Smooth muscle cell (in vitro differentiated cells): ENCODE results near the gene RNF145. TPM values are rescaled to one million over a fixed set of nuclear protein-coding genes. Genes with fewer than 3 reads are reported as not detected.
A peak's percentile ranks its signal among the peaks of the same experiment; 100 is the strongest.

Experiments used
- DNase-seq: peaks from one replicate; lab custom pipeline; 2025; ENCODE audit not compliant: unreplicated experiment; lab: John Stamatoyannopoulos, UW
- H2AFZ ChIP-seq: fragments of 200-600 bp; sonication (generic); 2 replicates; pipeline ENCODE4 v1.6.0; 2016; ENCODE audit warnings: antibody characterized with exemption, low read depth, mild to moderate bottlenecking
- H3F3A ChIP-seq: fragments of 200-600 bp; sonication (generic); 2 replicates; pipeline ENCODE4 v1.6.0; 2017; ENCODE audit warnings: antibody characterized with exemption, low read depth
- H3K27ac ChIP-seq: fragments of 200-600 bp; sonication (generic); 2 replicates; pipeline ENCODE4 v1.5.1; 2016; ENCODE audit warnings: low read depth, mild to moderate bottlenecking
- H3K27me3 ChIP-seq: fragments of 200-600 bp; sonication (generic); 2 replicates; pipeline ENCODE4 v1.6.1; 2016; ENCODE audit warnings: low read depth, mild to moderate bottlenecking
- H3K36me3 ChIP-seq: fragments of 200-600 bp; sonication (generic); 2 replicates; pipeline ENCODE4 v1.5.1; 2016; ENCODE audit warnings: low read depth
- H3K4me1 ChIP-seq: fragments of 200-600 bp; sonication (generic); 2 replicates; pipeline ENCODE4 v1.5.1; 2016; ENCODE audit warnings: low read depth
- H3K4me2 ChIP-seq: fragments of 200-600 bp; sonication (generic); 2 replicates; pipeline ENCODE4 v1.6.0; 2016; ENCODE audit warnings: mild to moderate bottlenecking
- H3K4me3 ChIP-seq: fragments of 200-600 bp; sonication (generic); 2 replicates; pipeline ENCODE4 v1.5.1; 2016; ENCODE audit warnings: mild to moderate bottlenecking
- H3K79me2 ChIP-seq: fragments of 200-600 bp; sonication (generic); 2 replicates; pipeline ENCODE4 v1.6.0; 2016; ENCODE audit warnings: low read depth, mild to moderate bottlenecking
- H3K9ac ChIP-seq: fragments of 200-600 bp; sonication (generic); 2 replicates; pipeline ENCODE4 v1.6.0; 2016; ENCODE audit warnings: low read depth
- H3K9me3 ChIP-seq: fragments of 200-600 bp; sonication (generic); replicated peaks from 2 replicates; pipeline ENCODE4 v1.5.1; 2016; ENCODE audit warnings: low read depth
- H4K20me1 ChIP-seq: fragments of 200-600 bp; sonication (generic); 2 replicates; pipeline ENCODE4 v1.6.0; 2016; ENCODE audit warnings: low read depth
- CTCF ChIP-seq: fragments of 200-600 bp; sonication (generic); IDR thresholded peaks from 2 replicates; pipeline ENCODE4 v1.5.1; 2017; ENCODE audit warnings: borderline replicate concordance, mild to moderate bottlenecking, antibody characterized with exemption; ENCODE audit not compliant: insufficient read depth, poor library complexity, severe bottlenecking
- WGBS: methylation state at CpG from one replicate; pipeline ENCODE4 v1.1.7; 2016; ENCODE audit warnings: low lambda C conversion rate; 5-methylcytosine and 5-hydroxymethylcytosine counted together
- polyA plus RNA-seq: library from polyadenylated mRNA; unstranded; fragments of >200 nt; fragmentation: Nextera tagmentation; extraction: Ambion mirVana; gene quantifications from 2 replicates; pipeline ENCODE4 v1.2.1, GENCODE V29; 2016
- total RNA-seq: library from RNA; depleted of rRNA; stranded (reverse); fragments of >200 nt; gene quantifications from 2 replicates; pipeline ENCODE4 v1.2.3, GENCODE V29; 2014

RNF145 gene
- total and polyA plus RNA-seq, 2 experiments from 2014 or later: 24.3 to 74.3 TPM

GRCh38 chr5:159170021-159170420 is 39.3 kb downstream of the RNF145 start:
- peaks cover 17% of the 10 kb centered on the region for H3K36me3 ChIP-seq

GRCh38 chr5:159166416-159166815 is 42.9 kb downstream of the RNF145 start:
- Histone ChIP-seq H3K4me1 (peaks cover 13% of the 10 kb centered on the region), H3F3A (peaks cover 21% of the 10 kb centered on the region), H3K4me3 (no peak overlapping the region), H3K36me3 (peaks cover 3% of the 10 kb centered on the region), H3K9ac (no peak overlapping the region), H3K9me3 (no peaks in the 10 kb centered on the region), H2AFZ (no peak overlapping the region), H3K27me3 (no peaks in the 10 kb centered on the region), H3K27ac (no peak overlapping the region), H4K20me1 (peaks cover 7% of the 10 kb centered on the region), H3K4me2 (no peak overlapping the region), H3K79me2 (peaks cover 46% of the 10 kb centered on the region)
- WGBS: 96% methylated on average over 2 of the region's 2 CpGs
- TF ChIP-seq CTCF: no peak
- DNase-seq: no peak

More at GRCh38 chr5:159170021-159170420, 39.3 kb downstream of the RNF145 start:
- Histone ChIP-seq H3K9ac (no peak overlapping the region), H3K27ac (no peak overlapping the region), H3K79me2 (peaks cover 76% of the 10 kb centered on the region), H3K4me2 (no peak overlapping the region), H3F3A (peaks cover 7% of the 10 kb centered on the region), H3K9me3 (no peaks in the 10 kb centered on the region), H3K4me3 (no peak overlapping the region), H3K27me3 (no peaks in the 10 kb centered on the region), H2AFZ (no peak overlapping the region), H3K4me1 (peaks cover 5% of the 10 kb centered on the region), H4K20me1 (no peaks in the 10 kb centered on the region)
- no peak for DNase-seq
- no peak for TF ChIP-seq CTCF

- peaks cover 3% of the 10 kb centered on the region for H3K36me3 ChIP-seq
- TF ChIP-seq CTCF: no peak
- no peak overlapping the region for H3K4me3 ChIP-seq
- peaks cover 13% of the 10 kb centered on the region for H3K4me1 ChIP-seq
- no peaks in the 10 kb centered on the region for H3K9me3 ChIP-seq
- WGBS: 0% methylated on average over 2 of the region's 2 CpGs
- H3K4me2 ChIP-seq: peak overlapping the region; percentile 57
- H2AFZ ChIP-seq: no peak overlapping the region
- no peaks in the 10 kb centered on the region for H3K27me3 ChIP-seq
- peak overlapping the region; percentile 87 for H3K27ac ChIP-seq
- peak overlapping the region; percentile 49 for H3K9ac ChIP-seq
- H3F3A ChIP-seq: peaks cover 33% of the 10 kb centered on the region
- peaks cover 29% of the 10 kb centered on the region for H3K79me2 ChIP-seq
- H4K20me1 ChIP-seq: peaks cover 18% of the 10 kb centered on the region
- no peak for DNase-seq
Measured at GRCh38 chr5:159163701-159164046, 45.7 kb downstream of the RNF145 start.

GRCh38 chr5:159163027-159163700 is 46.2 kb downstream of the RNF145 start:
- H2AFZ ChIP-seq: no peak overlapping the region
- TF ChIP-seq CTCF: no peak
- no peak overlapping the region for H3K4me3 ChIP-seq
- peaks cover 34% of the 10 kb centered on the region for H3F3A ChIP-seq
- H3K9me3 ChIP-seq: no peaks in the 10 kb centered on the region
- no peaks in the 10 kb centered on the region for H3K27me3 ChIP-seq
- H3K4me1 ChIP-seq: peaks cover 13% of the 10 kb centered on the region
- peaks cover 3% of the 10 kb centered on the region for H3K36me3 ChIP-seq
- peaks cover 18% of the 10 kb centered on the region for H4K20me1 ChIP-seq
- H3K9ac ChIP-seq: peak overlapping the region; percentile 49
- H3K79me2 ChIP-seq: peaks cover 24% of the 10 kb centered on the region
- no peak for DNase-seq
- WGBS: 29% methylated on average over 1 of the region's 1 CpG
- H3K27ac ChIP-seq: peak overlapping the region; percentile 87
- H3K4me2 ChIP-seq: peak overlapping the region; percentile 57
